Activated T-helper 1 cell treated with anti-CD3 and anti-CD28 coated beads, Interleukin-2, amount 50 U/mL, for 16 hours (primary cell): ENCODE measurements around the gene DCDC2C.
"Not testable (repeated sequence)": the region's sequence is repeated elsewhere in the genome, so short reads cannot be mapped to it uniquely, and the experiment has no call there.

Source experiments
- DNase-seq, 2 donors: peaks; one replicate each; pipeline ENCODE4 v3.0.0-alpha.2; 2020; ENCODE audit warnings: low read depth in 1 of 2, low spot score in 1 of 2

Gene DCDC2C

DNA sequence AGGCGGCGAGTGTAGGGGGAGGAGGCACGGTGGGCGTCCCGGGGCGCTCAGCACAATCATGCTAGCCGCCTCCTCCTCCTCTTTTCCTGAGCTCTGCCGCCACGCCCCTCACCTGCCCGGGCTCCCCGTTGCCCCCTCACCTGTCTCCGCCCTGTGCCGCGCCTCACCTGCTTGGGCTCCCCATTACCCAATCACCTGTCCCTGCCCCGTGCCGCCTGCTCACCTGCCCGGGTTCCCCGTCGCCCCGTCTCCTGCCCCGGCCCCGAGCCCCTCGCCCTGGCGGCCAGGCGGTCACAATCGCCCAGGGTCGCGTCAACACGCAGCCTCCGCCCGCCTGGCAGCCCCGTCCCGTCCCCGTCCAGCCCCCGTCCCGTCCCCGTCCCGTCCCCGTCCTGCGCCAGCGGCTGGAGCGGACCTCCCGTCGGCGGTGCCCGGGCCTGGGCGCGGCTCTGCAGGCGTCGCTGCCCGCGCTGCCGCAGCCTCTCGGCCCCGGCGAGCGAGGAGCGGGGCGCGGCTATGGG, at the start of gene DCDC2C:
Gene DCDC2C, plus strand, starts transcription at position 340 of the 521 bp plus-strand sequence. Its CDS starts 177 bp downstream, at position 517.
- DNase-seq: no peak

- no peak for DNase-seq
Measured at GRCh38 chr2:3654011-3654410, 49.4 kb upstream of the DCDC2C start.

- DNase-seq: no peak
Measured at GRCh38 chr2:3654531-3655225, 48.7 kb upstream of the DCDC2C start.

DNA sequence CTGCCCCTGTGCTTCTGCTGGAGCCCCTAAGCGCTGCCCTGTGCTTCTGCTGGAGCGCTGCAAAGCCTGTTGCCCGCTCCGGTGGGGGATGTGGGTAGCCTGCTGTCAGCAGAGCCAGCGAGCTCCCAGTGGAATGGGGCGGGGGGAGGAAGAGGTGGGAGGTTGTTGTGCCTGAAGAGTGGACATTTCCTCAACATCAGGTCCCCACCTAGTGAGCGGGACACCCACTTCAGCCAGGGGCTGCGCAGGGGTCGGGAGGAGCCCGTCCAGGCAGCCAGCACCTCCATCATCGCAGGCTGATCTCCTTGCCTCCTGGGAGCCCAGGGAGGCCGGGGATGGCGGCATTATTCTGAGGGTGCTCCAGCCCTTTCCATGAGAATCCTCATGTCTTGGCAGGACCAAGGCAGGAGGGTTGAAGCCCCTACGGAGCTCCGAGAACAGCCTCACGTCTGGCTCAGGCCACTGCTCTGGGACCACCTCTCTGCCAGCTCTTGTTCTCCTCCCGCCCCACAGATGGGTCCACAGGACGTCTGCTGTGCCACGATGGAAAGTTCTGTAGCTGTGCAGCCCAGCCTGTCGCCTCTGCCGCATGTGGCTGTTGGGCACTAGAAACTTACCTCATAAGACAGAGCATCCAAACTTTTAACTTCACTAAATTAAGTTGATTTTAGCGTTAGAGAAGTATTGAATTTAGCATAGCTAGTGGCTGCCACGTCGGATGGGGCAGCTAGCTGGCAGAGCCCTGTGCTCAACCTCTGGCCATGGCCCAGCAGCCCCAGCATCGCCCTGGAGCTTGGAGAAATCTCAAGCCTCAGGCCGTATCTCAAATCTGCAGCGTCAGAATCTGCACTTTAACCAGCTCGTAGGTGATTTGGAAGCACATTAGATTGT, 47.3 kb upstream of the DCDC2C start:
- DNase-seq: no peak

DNA sequence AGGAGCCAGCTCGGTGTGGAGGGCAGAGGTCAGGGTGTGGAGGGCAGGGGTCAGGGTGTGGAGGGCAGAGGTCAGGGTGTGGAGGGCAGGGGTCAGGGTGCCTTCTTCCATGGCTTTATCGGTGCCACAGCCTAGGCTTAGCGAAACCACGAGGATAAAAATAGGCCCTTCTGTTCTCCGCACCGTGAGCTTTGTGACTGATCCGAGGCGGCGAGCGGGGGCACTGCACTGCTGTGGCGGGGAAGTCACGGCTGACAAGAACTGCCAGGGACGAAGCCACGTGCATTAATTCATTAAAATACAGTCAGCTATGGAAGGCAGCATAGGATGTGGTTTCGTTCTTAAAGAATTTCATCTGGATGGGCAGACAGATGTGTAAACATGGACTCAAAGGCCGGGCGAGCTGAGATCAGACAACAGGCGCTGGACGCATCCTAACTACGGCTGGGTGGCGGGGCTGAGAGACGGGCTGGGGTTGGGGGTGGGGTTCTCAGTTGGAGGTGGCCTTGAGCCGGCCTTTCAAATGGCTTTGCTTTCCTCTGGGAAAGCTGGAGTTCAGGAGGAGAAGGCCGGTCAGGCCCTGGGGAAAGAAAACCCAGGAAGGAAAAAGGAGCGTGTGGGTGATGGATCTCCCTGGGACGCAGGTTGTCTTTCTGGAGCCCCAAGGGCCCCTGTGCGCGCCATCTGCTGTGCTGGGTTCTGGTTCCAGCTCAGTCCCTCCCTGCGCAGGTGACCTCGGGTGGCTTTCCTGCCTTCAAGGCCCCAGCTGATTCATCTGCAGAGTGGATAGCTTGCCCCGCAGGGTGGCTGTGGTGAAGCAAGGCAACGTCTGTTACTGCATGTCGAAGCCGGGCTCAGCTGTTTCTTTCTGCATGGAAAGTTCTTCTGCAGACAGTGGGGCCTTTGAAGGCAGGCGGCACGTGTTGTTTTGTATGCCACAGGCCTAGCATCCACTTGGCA, 46.3 kb upstream of the DCDC2C start:
- DNase-seq: no peak

DNA sequence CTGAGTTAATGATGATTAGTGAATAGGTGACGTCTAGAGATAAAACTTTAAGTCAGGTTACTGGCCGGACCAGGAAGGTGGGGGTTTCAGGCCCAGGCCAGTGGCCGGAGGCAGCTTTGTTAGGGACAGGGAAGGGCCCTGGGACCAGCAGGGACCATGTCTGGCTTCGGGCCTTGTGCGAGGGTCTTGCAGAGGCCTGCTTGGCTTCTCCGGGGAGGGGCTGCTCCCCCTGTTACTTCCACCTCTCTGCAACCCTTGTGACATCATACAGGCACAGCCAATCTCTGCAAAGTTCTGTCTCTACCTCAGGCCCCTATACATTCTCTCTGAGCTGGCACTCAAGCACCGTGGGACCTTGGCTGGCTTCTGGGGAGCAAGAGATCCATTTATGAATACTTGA, 45.5 kb upstream of the DCDC2C start, which contains the start of gene ALLC:
Gene ALLC, plus strand, starts transcription at position 320 of the 400 bp plus-strand sequence. CDS start 12,958 bp downstream, outside the sequence.
- no peak for DNase-seq

DNA sequence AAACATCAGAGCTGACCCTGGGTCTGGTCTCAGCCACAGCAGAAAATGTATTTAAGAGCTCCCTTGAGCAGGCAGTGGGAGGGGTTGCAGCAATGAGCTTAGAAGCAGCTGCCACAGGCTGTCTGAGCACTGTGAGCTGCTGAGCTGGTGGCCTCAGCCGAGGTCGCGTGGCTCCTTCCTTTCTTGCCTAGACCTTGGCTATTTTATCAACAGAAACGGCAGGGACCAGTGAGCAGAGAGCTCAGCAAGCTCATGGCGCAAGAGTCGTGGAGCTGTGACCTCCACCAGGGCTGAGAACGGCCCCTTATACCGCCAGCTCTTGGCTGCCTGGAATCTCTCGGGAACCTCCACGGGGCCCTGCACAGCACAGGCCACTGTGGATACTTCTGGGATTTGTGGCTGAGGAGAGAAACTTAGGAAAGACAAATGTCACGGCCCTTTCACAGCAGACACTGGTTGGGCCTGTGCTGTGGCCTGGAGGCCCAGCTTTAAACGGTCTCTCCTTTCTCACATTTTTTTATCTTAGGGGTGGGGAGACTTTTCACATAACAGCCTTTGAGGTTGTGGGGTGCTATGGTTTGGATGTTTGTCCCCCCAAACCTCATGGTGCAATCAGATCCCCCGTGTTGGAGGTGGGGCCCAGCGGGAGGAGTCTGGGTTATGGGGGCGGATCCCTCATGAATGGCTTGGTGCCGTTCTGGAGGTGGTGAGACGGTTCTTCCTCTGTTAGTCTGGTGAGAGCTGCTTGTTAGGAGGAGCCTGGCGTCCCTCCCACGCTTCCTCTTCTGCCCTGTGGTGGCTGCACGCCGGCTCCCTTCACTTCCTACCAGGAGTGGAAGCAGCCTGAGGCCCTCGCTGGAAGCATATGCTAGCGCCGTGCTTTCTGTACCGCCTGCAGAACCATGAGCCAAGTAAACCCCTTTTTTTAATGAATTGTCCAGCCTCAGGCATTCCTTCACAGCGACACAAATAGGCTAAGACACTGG, 43.6 kb upstream of the DCDC2C start:
- no peak for DNase-seq

DNA sequence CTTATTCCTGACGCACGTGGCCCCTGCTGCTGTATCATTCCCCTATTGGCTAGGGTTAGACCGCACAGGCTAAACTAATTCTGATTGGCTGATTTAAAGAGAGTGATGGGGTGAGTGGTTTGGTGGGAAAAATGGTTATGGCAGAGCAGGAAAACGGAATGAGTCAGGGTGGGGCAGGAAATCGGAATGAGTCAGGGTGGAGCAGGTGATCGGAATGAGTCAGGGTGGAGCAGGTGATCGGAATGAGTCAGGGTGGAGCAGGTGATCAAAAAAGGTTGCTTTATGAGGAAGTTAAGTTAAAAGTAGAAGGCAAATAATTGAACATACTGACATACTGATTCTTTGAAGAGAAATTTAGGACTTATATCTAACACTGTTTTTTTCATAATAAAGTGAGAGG, 42.7 kb upstream of the DCDC2C start:
- DNase-seq: not testable (repeated sequence)

DNA sequence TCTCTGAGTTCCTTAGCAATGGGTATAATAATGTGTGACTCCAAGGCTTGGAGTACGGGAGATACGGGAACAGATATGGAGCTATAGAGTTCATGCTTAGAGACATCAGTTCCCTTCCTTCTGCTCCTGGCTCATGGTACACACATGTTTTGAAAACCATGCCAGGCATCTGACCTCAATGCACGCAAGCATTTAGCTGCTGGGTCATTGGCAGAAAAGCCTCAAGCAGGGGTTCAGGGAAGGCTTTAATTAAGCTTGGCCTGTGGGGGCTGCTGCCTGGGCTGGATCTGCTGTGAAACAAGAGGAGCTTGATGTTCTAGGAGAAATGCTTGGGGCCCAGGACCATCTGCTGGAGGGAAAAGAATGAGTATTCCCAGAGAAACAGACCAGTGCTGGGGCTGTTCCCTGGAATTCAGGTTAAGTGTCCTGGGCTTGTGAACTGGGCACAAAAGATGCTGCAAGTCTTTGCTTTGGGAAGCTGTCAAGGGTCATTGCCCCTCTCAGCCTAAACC, 42.2 kb upstream of the DCDC2C start:
- DNase-seq: no peak

GRCh38 chr2:3662239-3662638, 41.1 kb upstream of the DCDC2C start:
- no peak for DNase-seq

- DNase-seq: no peak
Measured at GRCh38 chr2:3664118-3664517, 39.3 kb upstream of the DCDC2C start.

DNA sequence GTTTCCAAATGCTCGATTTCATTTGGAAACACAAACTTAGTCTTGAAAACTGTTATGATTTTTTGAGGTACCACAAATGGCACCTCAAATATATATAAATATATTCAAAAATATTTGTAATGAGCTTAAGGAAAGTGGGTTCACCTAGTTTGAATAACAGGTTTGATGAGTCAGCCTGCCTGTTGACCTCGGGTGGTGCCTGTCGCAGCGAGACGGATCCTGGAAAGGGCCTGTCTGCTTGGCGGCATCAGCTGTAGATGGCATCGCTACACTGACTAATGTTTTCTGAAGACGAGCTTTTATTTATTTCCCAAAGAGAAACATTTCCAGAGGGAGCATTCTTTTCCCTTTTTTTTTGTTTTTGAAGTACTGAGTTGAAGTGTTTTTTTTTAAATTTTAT, 38.5 kb upstream of the DCDC2C start:
- no peak for DNase-seq

- no peak for DNase-seq
Measured at GRCh38 chr2:3665886-3666612, 37.3 kb upstream of the DCDC2C start.

- no peak for DNase-seq
Measured at GRCh38 chr2:3666613-3666975, 36.8 kb upstream of the DCDC2C start.

GRCh38 chr2:3667151-3667631, 36.2 kb upstream of the DCDC2C start:
- DNase-seq: no peak

DNA sequence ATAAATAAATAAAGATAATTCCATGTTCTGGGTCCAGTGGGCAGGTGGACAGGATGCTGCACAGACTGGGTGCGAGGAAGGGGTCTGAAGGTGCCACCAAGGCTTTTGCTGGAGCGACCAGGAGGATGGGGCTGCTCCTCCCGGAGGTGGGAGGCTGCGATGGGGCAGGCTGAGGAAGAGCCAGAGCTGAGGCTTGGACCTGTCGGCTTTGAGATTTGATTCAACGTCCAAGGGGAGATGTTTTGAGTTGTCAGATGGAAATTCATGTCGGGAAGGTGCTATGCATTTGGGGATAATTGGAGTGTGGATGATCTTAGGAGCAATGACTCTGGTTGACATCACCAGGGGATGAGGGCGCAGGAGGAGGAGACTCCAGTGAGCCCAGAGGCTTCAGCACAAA, 33.7 kb upstream of the DCDC2C start:
- no peak for DNase-seq

DNA sequence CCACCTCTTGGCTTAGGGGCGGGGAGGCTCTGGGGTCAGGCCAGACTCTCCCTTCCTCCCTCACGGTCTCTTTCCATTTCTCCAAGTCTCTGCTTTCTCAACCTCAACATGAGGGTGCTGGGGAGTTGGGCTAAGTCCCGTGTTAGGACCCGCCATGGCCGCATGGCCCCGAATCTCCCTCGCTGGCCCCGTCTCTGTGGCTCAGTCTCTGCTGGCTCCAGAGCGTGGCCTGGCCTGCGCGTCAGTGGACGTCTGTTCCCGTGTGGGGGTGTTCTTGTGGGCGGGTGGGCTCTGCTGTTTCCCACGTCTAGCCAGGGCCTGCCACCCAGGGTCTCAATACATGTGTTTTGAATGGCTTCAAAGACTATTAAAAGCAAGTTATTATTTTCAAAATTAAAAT, 33.0 kb upstream of the DCDC2C start:
- no peak for DNase-seq

- DNase-seq: no peak
Measured at GRCh38 chr2:3670941-3671340, 32.4 kb upstream of the DCDC2C start.
